BLaER1 (cell line): ENCODE measurements around the gene DHTKD1.
"Not testable (repeated sequence)": the region's sequence is repeated elsewhere in the genome, so short reads cannot be mapped to it uniquely, and the experiment has no call there.

Source experiments
- H3K27ac ChIP-seq: shearing (Covaris generic); formaldehyde crosslinking; 2 replicates; pipeline ENCODE4 v1.8.1; 2022
- H3K27me3 ChIP-seq: shearing (Covaris generic); formaldehyde crosslinking; 2 replicates; pipeline ENCODE4 v1.8.1; 2022
- H3K36me3 ChIP-seq: shearing (Covaris generic); formaldehyde crosslinking; 2 replicates; pipeline ENCODE4 v1.8.1; 2022
- H3K4me1 ChIP-seq: shearing (Covaris generic); formaldehyde crosslinking; 2 replicates; pipeline ENCODE4 v1.8.1; 2022
- H3K4me2 ChIP-seq: shearing (Covaris generic); formaldehyde crosslinking; 2 replicates; pipeline ENCODE4 v1.8.1; 2022
- H3K4me3 ChIP-seq: shearing (Covaris generic); formaldehyde crosslinking; 2 replicates; pipeline ENCODE4 v1.8.1; 2022
- H3K9ac ChIP-seq: shearing (Covaris generic); formaldehyde crosslinking; 2 replicates; pipeline ENCODE4 v1.8.1; 2022
- H3K9me3 ChIP-seq: shearing (Covaris generic); formaldehyde crosslinking; 2 replicates; pipeline ENCODE4 v1.8.1; 2022
- H4K20me1 ChIP-seq: shearing (Covaris generic); formaldehyde crosslinking; 2 replicates; pipeline ENCODE4 v1.8.1; 2022
- Cebpa-rat ChIP-seq: shearing (Covaris generic); IDR thresholded peaks from 2 replicates; pipeline ENCODE4 v1.8.1; 2022

DHTKD1 gene

GRCh38 chr10:12164085-12164484, 95.3 kb downstream of the DHTKD1 start:
- no peaks in the 10 kb centered on the region for H3K27me3 ChIP-seq
- H3K36me3 ChIP-seq, result peaks cover 91% of the 10 kb centered on the region
- H3K9ac ChIP-seq, result no peak overlapping the region
- no peaks in the 10 kb centered on the region for H3K9me3 ChIP-seq
- no peak for TF ChIP-seq Cebpa-rat
- H3K4me1 ChIP-seq, result no peaks in the 10 kb centered on the region
- H4K20me1 ChIP-seq, result no peaks in the 10 kb centered on the region
- no peak overlapping the region for H3K4me2 ChIP-seq
- no peak overlapping the region for H3K27ac ChIP-seq
- no peak overlapping the region for H3K4me3 ChIP-seq

GRCh38 chr10:12165036-12165435, 96.3 kb downstream of the DHTKD1 start:
- H3K4me1 ChIP-seq, result no peaks in the 10 kb centered on the region
- no peaks in the 10 kb centered on the region for H4K20me1 ChIP-seq
- no peak overlapping the region for H3K4me3 ChIP-seq
- H3K36me3 ChIP-seq, result peaks cover 92% of the 10 kb centered on the region
- H3K9ac ChIP-seq, result no peak overlapping the region
- no peaks in the 10 kb centered on the region for H3K9me3 ChIP-seq
- H3K4me2 ChIP-seq, result no peak overlapping the region
- no peak overlapping the region for H3K27ac ChIP-seq
- no peaks in the 10 kb centered on the region for H3K27me3 ChIP-seq
- TF ChIP-seq Cebpa-rat, result no peak

GRCh38 chr10:12165999-12166775, 97.4 kb downstream of the DHTKD1 start:
- Histone ChIP-seq H3K9ac (no peak overlapping the region), H3K9me3 (no peaks in the 10 kb centered on the region), H3K36me3 (peaks cover 96% of the 10 kb centered on the region), H4K20me1 (no peaks in the 10 kb centered on the region), H3K27ac (no peak overlapping the region), H3K4me2 (no peak overlapping the region), H3K27me3 (no peaks in the 10 kb centered on the region), H3K4me1 (no peaks in the 10 kb centered on the region), H3K4me3 (no peak overlapping the region)
- no peak for TF ChIP-seq Cebpa-rat

GRCh38 chr10:12171512-12171911, 102.8 kb downstream of the DHTKD1 start:
- not testable (repeated sequence) for H3K27ac ChIP-seq, H3K4me2 ChIP-seq, H3K27me3 ChIP-seq, H3K4me1 ChIP-seq, H4K20me1 ChIP-seq, H3K9ac ChIP-seq, H3K9me3 ChIP-seq, H3K4me3 ChIP-seq
- peaks cover 100% of the 10 kb centered on the region for H3K36me3 ChIP-seq
